Activated T-cell treated with anti-CD3 and anti-CD28 coated beads, Interleukin-2, amount 50 U/mL, for 24 hours (primary cell): ENCODE measurements around the gene RNF34.
"Not testable (repeated sequence)": the region's sequence is repeated elsewhere in the genome, so short reads cannot be mapped to it uniquely, and the experiment has no call there.

Source experiments
- DNase-seq: peaks from one replicate; pipeline ENCODE4 v3.0.0-alpha.2; 2020
- H3K27ac Mint-ChIP-seq: 2 replicates; pipeline ENCODE4 v1.8.0; 2020; ENCODE audit warnings: mild to moderate bottlenecking, mixed read lengths
- H3K27me3 Mint-ChIP-seq: 2 replicates; pipeline ENCODE4 v1.8.0; 2020; ENCODE audit warnings: mixed read lengths
- H3K36me3 Mint-ChIP-seq: 2 replicates; pipeline ENCODE4 v1.8.0; 2020; ENCODE audit warnings: low read depth, mixed read lengths
- H3K4me1 Mint-ChIP-seq: 2 replicates; pipeline ENCODE4 v1.8.0; 2020; ENCODE audit warnings: low read depth, mixed read lengths
- H3K4me3 Mint-ChIP-seq: 2 replicates; pipeline ENCODE4 v1.8.0; 2020; ENCODE audit warnings: mild to moderate bottlenecking, moderate library complexity, mixed read lengths
- H3K9me3 Mint-ChIP-seq: 2 replicates; pipeline ENCODE4 v1.8.0; 2020; ENCODE audit warnings: mixed read lengths

RNF34 gene, protein sequence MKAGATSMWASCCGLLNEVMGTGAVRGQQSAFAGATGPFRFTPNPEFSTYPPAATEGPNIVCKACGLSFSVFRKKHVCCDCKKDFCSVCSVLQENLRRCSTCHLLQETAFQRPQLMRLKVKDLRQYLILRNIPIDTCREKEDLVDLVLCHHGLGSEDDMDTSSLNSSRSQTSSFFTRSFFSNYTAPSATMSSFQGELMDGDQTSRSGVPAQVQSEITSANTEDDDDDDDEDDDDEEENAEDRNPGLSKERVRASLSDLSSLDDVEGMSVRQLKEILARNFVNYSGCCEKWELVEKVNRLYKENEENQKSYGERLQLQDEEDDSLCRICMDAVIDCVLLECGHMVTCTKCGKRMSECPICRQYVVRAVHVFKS

DNA sequence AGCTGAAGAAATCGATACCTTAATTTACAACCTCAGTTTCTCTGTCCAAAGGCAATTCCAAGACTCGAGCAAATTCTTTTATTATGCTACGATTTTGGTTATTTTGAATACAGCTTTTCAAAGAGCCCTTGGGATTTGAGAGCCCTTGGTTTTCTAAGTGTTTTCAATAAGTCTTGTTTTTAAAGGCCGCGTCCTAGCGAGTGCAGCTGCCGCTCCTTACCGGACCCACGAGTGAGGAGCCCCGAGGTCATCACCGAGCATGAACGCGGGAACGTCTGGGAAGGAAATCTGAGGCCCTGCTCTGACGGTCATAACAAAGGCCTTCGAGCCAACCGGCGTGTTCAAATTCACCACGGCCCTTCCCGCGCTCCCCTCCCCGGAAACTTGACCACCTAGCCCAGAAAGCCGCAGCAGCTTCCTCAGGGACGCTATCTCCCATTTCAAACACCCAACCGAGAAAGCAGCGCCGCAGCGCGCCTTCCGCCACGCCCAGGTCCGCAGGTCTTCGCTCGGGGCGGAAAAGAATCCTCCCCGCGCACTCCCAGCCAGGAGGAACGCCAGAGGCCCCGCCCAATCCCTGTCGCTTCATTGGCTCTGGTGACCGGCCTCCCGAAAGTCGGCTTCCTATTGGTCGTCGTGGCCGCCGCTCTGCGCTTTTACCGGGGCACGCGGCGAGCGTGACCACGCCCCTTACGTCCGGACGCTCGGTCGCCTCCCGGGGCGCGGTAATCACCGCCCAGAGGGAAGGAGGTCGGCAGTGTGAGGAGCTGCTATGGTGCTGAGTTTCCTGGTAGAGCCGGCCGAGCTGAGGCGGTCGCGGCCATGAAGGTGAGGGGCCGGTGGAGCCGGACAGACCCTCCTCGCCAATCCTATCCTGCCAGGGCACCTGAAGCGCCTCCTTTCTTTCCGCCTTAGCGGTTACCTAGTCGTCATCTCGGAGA is at the start of gene RNF34:
RNF34 (plus strand) TSS at position 728 of the 941 bp plus-strand sequence; CDS start at position 823, 95 bp downstream.
- Mint-ChIP-seq H3K27me3 (no peaks in the 10 kb centered on the region), H3K9me3 (no peaks in the 10 kb centered on the region), H3K4me3 (peak within 1 kb of the TSS; percentile 94), H3K27ac (peak within 1 kb of the TSS; percentile 100), H3K36me3 (peaks cover 49% of the 10 kb centered on the region), H3K4me1 (peaks cover 34% of the 10 kb centered on the region)
- peak; percentile 97 for DNase-seq

DNA sequence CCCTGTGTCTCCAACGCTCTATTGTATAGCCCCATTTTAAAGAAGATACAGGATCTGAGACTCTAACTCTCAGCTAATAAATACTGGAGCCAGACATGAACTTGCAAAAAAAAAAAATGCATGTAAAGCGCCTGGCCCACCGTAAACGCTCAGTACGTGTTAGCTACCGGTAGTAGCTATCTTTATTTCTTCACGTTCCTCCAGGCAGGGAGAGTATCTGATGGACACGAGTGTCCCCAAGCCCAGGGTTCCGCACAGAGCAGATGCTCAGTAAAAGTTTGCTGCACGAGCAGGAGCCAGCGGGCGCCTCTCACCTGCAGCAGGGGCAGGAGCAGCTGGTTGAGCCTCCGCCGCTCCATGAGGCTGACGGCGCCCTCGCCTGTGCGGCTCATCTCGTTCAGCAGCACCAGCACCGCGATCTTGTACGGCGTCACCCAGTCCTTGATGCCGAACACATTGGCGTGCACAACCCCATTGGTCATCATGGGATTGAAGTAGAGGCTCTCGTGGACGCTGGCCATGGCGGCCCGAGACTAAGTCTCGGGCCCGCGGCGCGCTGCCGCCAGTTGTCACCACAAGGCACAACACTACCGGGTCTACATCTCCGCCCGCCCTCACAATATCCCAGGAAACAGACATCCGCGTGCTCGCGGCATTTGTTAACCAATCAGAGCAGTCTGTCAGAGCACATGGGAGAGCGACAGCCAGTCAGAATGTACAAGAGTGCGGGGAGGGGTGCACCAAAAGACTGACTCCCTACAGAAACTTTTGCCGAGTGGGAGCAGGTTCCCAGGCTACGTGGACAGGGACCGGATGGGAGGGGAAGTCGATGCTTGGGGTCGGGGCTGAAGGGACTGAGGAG is 47.9 kb upstream of the RNF34 start, which contains the start of gene ANAPC5:
ANAPC5 (minus strand) TSS at position 592 of the 862 bp plus-strand sequence; CDS start at position 521, 71 bp downstream.
- peak; percentile 90 for DNase-seq
- peaks cover 34% of the 10 kb centered on the region for H3K4me1 Mint-ChIP-seq
- no peaks in the 10 kb centered on the region for H3K27me3 Mint-ChIP-seq
- peak within 1 kb of the TSS; percentile 94 for H3K27ac Mint-ChIP-seq
- peak within 1 kb of the TSS; percentile 97 for H3K4me3 Mint-ChIP-seq
- peaks cover 42% of the 10 kb centered on the region for H3K36me3 Mint-ChIP-seq
- H3K9me3 Mint-ChIP-seq: no peaks in the 10 kb centered on the region

DNA sequence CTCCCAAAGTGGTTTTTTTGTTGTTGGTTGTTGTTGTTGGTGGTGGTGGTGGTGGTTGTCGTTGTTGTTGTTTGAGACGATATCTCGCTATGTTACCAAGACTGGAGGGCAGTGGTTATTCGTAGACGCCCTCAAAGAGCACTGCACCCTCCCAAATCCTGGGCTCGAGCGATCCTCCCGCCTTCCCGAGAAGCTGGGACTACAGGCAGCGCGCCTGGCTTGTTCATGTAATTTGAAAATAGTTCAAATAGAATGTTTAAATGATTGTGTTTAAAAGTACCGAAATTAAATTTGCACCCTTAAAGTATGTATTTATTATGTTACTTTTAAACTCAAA is 47.3 kb upstream of the RNF34 start:
- Mint-ChIP-seq H3K4me3 (peak overlapping the region; percentile 97), H3K27me3 (no peaks in the 10 kb centered on the region), H3K36me3 (peaks cover 36% of the 10 kb centered on the region), H3K27ac (peak overlapping the region; percentile 94), H3K4me1 (peaks cover 32% of the 10 kb centered on the region), H3K9me3 (no peaks in the 10 kb centered on the region)
- no peak for DNase-seq

DNA sequence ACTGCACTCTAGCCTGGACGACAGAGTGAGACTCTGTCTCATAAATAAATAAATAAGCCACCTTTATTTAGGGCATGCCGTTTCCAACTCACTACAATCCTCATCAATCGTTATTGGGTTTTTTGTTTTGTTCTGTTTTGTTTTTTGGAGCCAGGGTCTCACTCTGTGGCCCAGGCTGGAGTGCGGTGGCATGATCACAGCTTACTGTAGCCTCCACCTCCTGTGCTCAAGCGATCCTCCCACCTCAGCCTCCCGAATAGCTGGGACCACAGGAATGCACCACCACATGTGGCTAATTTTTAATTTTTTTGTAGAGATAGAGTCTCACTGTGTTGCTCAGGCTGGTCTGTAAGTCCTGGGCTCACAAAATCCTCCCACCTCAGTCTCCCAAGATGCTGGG is 44.1 kb upstream of the RNF34 start:
- Mint-ChIP-seq H3K4me3 (no peak overlapping the region), H3K27me3 (no peaks in the 10 kb centered on the region), H3K36me3 (peaks cover 11% of the 10 kb centered on the region), H3K9me3 (no peaks in the 10 kb centered on the region), H3K27ac (no peak overlapping the region), H3K4me1 (peaks cover 14% of the 10 kb centered on the region)
- DNase-seq: no peak

DNA sequence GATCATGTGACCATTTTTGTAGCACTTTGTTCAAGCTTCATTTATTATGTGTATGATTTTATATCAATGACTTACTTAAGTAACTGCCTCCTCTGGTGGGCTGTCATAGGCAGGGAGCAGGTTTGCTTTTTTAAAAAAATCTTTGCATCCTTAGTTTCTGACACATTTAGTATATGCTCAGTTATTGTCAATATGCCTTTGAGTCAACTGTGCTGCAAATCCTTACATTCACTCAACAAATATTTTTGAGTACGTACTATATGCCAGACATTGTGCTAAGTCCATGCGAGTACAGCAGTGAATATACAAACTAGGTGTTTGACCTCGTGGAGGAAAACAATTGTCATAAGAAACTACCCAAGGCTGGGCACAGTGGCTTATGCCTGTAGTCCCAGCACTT is 43.3 kb upstream of the RNF34 start:
- no peak overlapping the region for H3K27ac Mint-ChIP-seq
- H3K9me3 Mint-ChIP-seq: no peaks in the 10 kb centered on the region
- peaks cover 10% of the 10 kb centered on the region for H3K4me1 Mint-ChIP-seq
- no peaks in the 10 kb centered on the region for H3K27me3 Mint-ChIP-seq
- peaks cover 9% of the 10 kb centered on the region for H3K36me3 Mint-ChIP-seq
- DNase-seq: no peak
- no peak overlapping the region for H3K4me3 Mint-ChIP-seq

DNA sequence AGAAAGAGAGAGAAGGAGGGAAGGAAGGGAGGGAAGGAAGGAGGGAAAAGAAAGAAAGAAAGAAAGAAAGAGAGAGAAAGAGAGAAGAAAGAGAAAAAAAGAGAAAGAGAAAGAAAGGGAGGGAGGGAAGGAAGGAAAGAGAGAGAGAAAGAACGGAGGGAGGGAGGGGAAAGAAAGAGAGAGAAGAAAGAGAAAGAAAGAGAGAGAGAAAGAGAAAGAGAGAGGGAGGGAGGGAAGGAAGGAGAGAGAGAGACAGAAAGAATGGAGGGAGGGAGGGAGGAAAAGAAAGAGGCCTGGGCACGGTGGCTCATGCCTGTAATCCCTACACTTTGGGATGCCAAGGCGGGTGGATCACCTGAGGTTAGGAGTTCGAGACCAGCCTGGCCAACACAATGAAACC is 42.6 kb upstream of the RNF34 start:
- H3K9me3 Mint-ChIP-seq: no peaks in the 10 kb centered on the region
- no peak overlapping the region for H3K27ac Mint-ChIP-seq
- DNase-seq: no peak
- no peaks in the 10 kb centered on the region for H3K27me3 Mint-ChIP-seq
- peaks cover 2% of the 10 kb centered on the region for H3K36me3 Mint-ChIP-seq
- no peak overlapping the region for H3K4me3 Mint-ChIP-seq
- peaks cover 8% of the 10 kb centered on the region for H3K4me1 Mint-ChIP-seq

DNA sequence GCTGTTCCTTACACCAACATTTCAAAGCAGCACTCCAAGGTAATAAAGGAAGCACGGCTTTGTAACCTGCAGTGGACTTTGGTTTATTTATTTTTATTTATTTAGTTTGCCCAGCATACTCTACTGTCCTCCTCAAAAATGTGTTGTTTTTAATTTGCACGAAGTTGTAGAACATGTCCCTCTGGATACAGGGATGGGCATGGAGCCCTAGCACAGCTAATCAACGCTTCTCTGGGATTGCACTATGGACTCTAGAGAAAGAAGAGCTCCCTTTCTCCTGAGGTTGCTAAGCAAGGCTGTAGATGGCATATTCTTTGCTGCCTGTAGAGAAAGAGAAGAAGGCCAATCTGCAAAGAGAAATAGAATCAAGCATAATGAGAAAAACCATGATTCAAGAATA is 41.8 kb upstream of the RNF34 start:
- Mint-ChIP-seq H3K27ac (no peak overlapping the region), H3K27me3 (no peaks in the 10 kb centered on the region), H3K4me3 (no peak overlapping the region), H3K36me3 (no peaks in the 10 kb centered on the region), H3K4me1 (peaks cover 4% of the 10 kb centered on the region), H3K9me3 (no peaks in the 10 kb centered on the region)
- no peak for DNase-seq

DNA sequence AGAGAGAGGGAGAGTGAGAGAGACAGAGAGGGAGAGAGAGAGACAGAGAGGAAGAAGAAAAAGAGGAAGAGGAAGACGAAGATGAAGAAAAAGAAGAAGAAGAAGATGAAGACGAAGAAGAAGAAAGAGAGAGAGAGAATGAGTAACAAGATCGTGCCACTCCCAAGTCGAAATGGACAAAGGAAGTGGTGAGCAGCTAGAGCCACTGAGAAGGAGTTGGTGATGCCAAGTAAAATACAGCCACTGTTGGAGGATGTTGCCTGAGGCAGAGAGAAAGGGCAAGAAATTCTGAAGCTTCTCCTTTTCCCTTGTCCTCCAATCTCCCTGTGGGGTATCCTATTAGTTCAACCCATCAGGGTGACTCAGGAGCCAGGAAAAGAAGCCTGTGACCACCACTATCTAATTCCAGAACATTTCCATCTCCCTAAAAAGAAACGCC is 35.2 kb upstream of the RNF34 start:
- Mint-ChIP-seq H3K9me3 (no peaks in the 10 kb centered on the region), H3K27ac (no peak overlapping the region), H3K36me3 (no peaks in the 10 kb centered on the region), H3K4me1 (no peaks in the 10 kb centered on the region), H3K27me3 (peaks cover 11% of the 10 kb centered on the region), H3K4me3 (no peak overlapping the region)
- DNase-seq: no peak

DNA sequence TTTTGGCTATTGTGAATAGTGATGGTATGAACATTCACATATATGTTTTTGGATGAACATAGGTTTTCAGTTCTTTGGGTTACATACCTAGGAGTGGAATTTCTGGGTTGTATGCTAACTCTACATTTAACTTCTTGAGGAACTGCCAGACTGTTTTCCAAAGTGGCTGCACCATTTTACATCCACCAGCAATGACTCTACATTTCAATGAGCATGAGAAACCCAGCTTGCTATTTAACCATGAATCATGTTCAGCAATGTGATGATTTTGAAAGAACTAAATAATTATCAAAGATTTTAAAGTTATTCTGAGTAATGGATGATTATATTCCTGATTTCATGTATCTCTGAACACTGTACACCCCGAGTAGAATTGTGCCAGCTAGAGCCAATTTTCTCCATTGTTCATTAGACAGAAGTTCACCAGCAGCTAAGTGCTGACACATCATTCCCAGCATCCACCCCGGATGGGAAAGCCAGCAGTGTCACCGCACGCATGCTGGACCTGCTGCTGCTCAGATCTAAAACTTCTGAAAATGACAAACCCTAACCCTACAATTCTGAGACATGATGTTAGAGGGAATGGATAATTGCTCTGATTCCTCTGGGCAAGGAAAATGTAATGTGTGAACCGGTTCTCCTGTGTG is 34.4 kb upstream of the RNF34 start:
- Mint-ChIP-seq H3K9me3 (no peaks in the 10 kb centered on the region), H3K36me3 (no peaks in the 10 kb centered on the region), H3K27me3 (peaks cover 11% of the 10 kb centered on the region), H3K4me1 (no peaks in the 10 kb centered on the region), H3K27ac (no peak overlapping the region), H3K4me3 (no peak overlapping the region)
- no peak for DNase-seq

DNA sequence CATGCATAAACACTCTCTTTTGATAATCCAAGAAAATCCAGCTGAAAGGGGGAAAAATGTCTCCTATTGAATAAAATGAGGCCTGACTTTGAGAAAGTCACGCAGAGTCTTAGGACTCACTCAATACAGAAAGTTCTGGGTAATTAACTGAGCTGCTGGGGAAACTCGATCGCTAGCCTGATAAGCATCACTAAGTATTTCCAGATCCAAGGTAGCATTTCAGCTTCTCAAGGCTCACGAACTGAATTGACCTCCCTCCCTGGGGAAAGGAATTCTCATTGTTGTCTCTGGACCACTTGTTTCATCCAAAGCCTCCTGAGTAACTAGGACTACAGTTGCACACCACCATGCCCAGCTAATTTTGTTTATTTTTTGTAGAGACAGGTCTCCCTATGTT is 33.9 kb upstream of the RNF34 start:
- no peak for DNase-seq
- Mint-ChIP-seq H3K9me3 (no peaks in the 10 kb centered on the region), H3K27ac (no peak overlapping the region), H3K36me3 (no peaks in the 10 kb centered on the region), H3K27me3 (peaks cover 11% of the 10 kb centered on the region), H3K4me1 (no peaks in the 10 kb centered on the region), H3K4me3 (no peak overlapping the region)

DNA sequence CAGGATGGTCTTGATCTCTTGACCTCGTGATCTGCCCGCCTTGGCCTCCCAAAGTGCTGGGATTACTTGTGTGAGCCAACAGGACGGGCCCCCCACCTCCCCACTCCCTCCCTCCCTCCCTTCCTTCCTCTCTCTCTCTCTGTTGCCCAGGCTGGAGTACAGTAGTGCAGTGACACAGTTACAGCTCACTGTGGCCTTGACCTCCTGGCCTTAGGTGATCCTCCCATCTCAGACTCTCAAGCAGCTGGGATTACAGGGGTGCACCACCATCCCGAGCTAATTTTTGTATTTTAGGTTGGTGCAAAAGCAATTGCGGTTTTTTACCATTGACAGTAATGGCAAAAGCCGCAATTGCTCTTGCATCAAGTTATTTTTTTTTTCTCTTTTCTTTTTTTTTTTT is 28.5 kb upstream of the RNF34 start:
- no peak overlapping the region for H3K4me3 Mint-ChIP-seq
- no peaks in the 10 kb centered on the region for H3K27me3 Mint-ChIP-seq
- DNase-seq: no peak
- H3K36me3 Mint-ChIP-seq: no peaks in the 10 kb centered on the region
- no peaks in the 10 kb centered on the region for H3K9me3 Mint-ChIP-seq
- no peak overlapping the region for H3K27ac Mint-ChIP-seq
- no peaks in the 10 kb centered on the region for H3K4me1 Mint-ChIP-seq

DNA sequence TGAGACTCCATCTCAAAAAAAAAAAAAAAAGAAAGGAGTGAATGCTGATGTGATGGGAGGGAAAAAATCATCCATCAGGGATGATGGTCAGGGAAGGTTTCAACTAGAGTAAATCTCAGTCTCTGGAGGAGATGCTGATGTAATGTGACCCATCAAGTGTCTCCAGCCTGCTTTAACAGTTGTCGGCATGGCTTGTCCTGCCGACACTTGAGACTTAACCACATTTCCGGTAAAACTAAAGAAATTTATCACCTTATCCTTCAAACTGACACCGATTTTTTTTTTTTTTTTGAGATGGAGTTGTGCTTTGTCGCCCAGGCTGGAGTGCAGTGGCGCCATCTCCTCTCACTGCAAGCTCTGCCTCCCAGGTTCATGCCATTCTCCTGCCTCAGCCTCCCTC is 26.2 kb upstream of the RNF34 start:
- Mint-ChIP-seq H3K36me3 (no peaks in the 10 kb centered on the region), H3K9me3 (no peaks in the 10 kb centered on the region), H3K4me3 (no peak overlapping the region)

DNA sequence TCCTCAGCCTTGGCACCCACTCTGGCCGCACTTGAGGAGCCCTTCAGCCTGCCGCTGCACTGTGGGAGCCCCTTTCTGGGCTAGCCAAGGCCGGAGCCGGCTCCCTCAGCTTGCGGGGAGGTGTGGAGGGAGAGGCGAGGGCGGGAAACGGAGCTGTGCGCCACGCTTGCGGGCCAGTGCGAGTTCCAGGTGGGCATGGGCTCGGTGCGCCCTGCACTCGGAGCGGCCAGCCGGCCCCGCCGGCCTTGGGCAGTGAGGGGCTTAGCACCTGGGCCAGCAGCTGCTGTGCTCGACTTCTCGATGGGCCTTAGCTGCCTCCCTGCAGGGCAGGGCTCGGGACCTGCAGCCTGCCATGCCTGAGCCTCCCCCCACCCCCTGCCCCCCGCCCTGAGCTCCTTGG is 25.6 kb upstream of the RNF34 start:
- not testable (repeated sequence) for H3K9me3 Mint-ChIP-seq, H3K36me3 Mint-ChIP-seq, H3K27ac Mint-ChIP-seq, H3K4me3 Mint-ChIP-seq, H3K27me3 Mint-ChIP-seq, DNase-seq, H3K4me1 Mint-ChIP-seq

More for the DNA sequence above, 26.2 kb upstream of the RNF34 start:
- Mint-ChIP-seq H3K27ac (no peak overlapping the region), H3K4me1 (no peaks in the 10 kb centered on the region), H3K27me3 (no peaks in the 10 kb centered on the region)
- DNase-seq: no peak
